Adrenal gland (tissue), 12 donors: ENCODE data around the gene CCN6. TPM values are rescaled to one million over a fixed set of nuclear protein-coding genes. Genes with fewer than 3 reads are reported as not detected.

Experiments
- DNase-seq, 7 donors: peaks; one replicate each; pipeline ENCODE4 v3.0.0-alpha.2; 2019 to 2020
- H3K27ac ChIP-seq, 5 donors: fragments of 200-600 bp; sonication (generic) in 4 of 5; 1 replicate in 3 of 5; 2 replicates in 2 of 5; pipeline versions ENCODE4 v1.5.1 to v1.8.0; 2016 to 2020; ENCODE audit warnings: mild to moderate bottlenecking in 1 of 5
- H3K27me3 ChIP-seq: fragments of 200-600 bp; 2 replicates; pipeline ENCODE4 v1.8.0; 2021
- H3K36me3 ChIP-seq, 2 donors: fragments of 200-600 bp; replicated peaks in 1 of 2; 1 replicate in 1 of 2; 2 replicates in 1 of 2; pipeline versions ENCODE4 v1.5.1 to v1.8.0; 2018 to 2022
- H3K4me1 ChIP-seq, 2 donors: fragments of 200-600 bp; replicated peaks in 1 of 2; 1 replicate in 1 of 2; 2 replicates in 1 of 2; pipeline versions ENCODE4 v1.5.1 to v1.8.0; 2018 to 2021
- H3K4me3 ChIP-seq, 4 donors: fragments of 200-600 bp; sonication (generic) in 3 of 4; one replicate each; pipeline ENCODE4 v1.5.1; 2016 to 2018
- H3K9me3 ChIP-seq, 3 donors: fragments of 200-600 bp; sonication (generic) in 1 of 3; replicated peaks in 1 of 3; 1 replicate in 2 of 3; 2 replicates in 1 of 3; pipeline versions ENCODE4 v1.5.1 to v1.8.0; 2016 to 2021
- POLR2A ChIP-seq, 2 donors: fragments of 450-650 bp; IDR thresholded peaks; one replicate each; pipeline ENCODE4 v1.6.1; 2017; ENCODE audit warnings: antibody characterized with exemption in 2 of 2, mild to moderate bottlenecking in 2 of 2, moderate library complexity in 1 of 2
- WGBS, 4 donors: extraction: QIAGEN DNeasy Blood & Tissue Kit in 2 of 4; methylation state at CpG; one replicate each; pipeline versions ENCODE4 v1.1.5 to v1.1.7; 2013 to 2017; 5-methylcytosine and 5-hydroxymethylcytosine counted together
- intact Hi-C, 2 donors: fragments of 100-400 bp; cut with DNase I; formaldehyde crosslinking; loops; one replicate each; pipeline versions ENCODE4 v1.14.1 to v1.15.0; 2022 to 2023
- polyA plus RNA-seq, 3 donors: library from polyadenylated mRNA; stranded (reverse); fragments of 200-250 nt in 2 of 3; fragments of 350-450 nt in 1 of 3; fragmentation: Illumina TruSeq in 1 of 3; extraction: RNeasy Lipid Tissue Mini Kit (QIAGEN cat#74804) in 1 of 3; gene quantifications; one replicate each; pipeline ENCODE4 v1.2.3, GENCODE V29; 2013 to 2014
- total RNA-seq, 9 donors: library from RNA; depleted of rRNA in 4 of 9; stranded (reverse); fragments of >200 nt in 4 of 9; fragments of 120-200 nt in 1 of 9; fragmentation: NEBNext Ultra II Directional in 1 of 9; extraction: Animal tissue kit (Norgen Biotek cat#: 25700) in 1 of 9; gene quantifications; one replicate each; pipeline versions ENCODE4 v1.1.0 to v1.2.4, GENCODE V29; 2013 to 2023
- TF ChIP-seq, protein P1 (sequence below), 6 experiments: fragments of 450-650 bp in 4 of 6; fragments of 200-600 bp in 2 of 6; sonication (generic) in 1 of 6; IDR thresholded peaks; 1 replicate in 5 of 6; 2 replicates in 1 of 6; pipeline versions ENCODE4 v1.5.1 to v1.8.0; 2016 to 2021; ENCODE audit warnings: antibody characterized with exemption in 6 of 6, mild to moderate bottlenecking in 2 of 6, moderate library complexity in 1 of 6
- donor health status: healthy with polysubstance abuse.
- donor health status: Bipolar disorder and iron deficiency.
- donor health status: DM: yes; HTN: yes; CAD: no.
- donor health status: DM: no; HTN: no; CAD: no.
- donor health status: DM: no; HTN: no; CAD: no.
- donor health status: DM: yes; HTN: yes; CAD: no.

Gene CCN6
- total and polyA plus RNA-seq, 12 donors = not detected

- intact Hi-C loops = no loop called here
- Histone ChIP-seq H3K4me1 (peaks cover 0 to 4% of the 10 kb centered on the region in 2 donors), H3K27ac (peak overlapping the region in 2 of 5 donors; percentile 26 to 45), H3K4me3 (no peak overlapping the region), H3K9me3 (no peaks in the 10 kb centered on the region), H3K36me3 (no peaks in the 10 kb centered on the region), H3K27me3 (no peaks in the 10 kb centered on the region)
- TF ChIP-seq POLR2A (IDR thresholded peaks at IDR 0.05) = no peak
- TF ChIP-seq, protein P1, sequence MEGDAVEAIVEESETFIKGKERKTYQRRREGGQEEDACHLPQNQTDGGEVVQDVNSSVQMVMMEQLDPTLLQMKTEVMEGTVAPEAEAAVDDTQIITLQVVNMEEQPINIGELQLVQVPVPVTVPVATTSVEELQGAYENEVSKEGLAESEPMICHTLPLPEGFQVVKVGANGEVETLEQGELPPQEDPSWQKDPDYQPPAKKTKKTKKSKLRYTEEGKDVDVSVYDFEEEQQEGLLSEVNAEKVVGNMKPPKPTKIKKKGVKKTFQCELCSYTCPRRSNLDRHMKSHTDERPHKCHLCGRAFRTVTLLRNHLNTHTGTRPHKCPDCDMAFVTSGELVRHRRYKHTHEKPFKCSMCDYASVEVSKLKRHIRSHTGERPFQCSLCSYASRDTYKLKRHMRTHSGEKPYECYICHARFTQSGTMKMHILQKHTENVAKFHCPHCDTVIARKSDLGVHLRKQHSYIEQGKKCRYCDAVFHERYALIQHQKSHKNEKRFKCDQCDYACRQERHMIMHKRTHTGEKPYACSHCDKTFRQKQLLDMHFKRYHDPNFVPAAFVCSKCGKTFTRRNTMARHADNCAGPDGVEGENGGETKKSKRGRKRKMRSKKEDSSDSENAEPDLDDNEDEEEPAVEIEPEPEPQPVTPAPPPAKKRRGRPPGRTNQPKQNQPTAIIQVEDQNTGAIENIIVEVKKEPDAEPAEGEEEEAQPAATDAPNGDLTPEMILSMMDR (IDR thresholded peaks at IDR 0.05) = no peak
- WGBS, 4 donors = 52 to 73% (median 58%) methylated on average over 3 of the region's 3 CpGs
- peak in 6 of 7 donors; percentile 24 to 64 (median 42) for DNase-seq
Observed at GRCh38 chr6:112007805-112008204, 46.1 kb upstream of the CCN6 start.

DNA sequence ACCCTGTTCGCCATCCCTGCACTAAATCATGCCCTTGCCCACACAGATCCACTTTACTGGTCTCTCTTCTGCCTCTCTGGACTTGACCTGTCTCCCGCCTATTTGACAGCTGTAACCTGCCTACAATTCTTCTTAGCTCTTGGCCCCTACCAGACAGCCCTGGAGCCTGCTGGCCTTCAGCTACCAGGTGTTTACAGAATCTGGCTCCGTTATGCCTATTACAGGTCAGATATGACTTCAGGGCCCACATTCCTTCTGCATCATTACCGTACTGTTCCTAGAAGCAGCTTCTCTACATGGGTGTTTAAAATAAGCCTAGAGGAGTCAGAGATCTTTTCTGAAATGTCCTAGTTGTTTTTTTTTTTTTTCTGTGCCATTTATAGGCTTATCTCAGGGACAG, 45.4 kb upstream of the CCN6 start:
- no peak for TF ChIP-seq POLR2A (IDR thresholded peaks at IDR 0.05)
- TF ChIP-seq, protein P1 (IDR thresholded peaks at IDR 0.05) = no peak
- 83 to 89% (median 87%) methylated on average over 4 of the region's 4 CpGs for WGBS, 4 donors
- intact Hi-C loops = no loop called here

GRCh38 chr6:112010328-112010727, 43.6 kb upstream of the CCN6 start:
- H3K9me3 ChIP-seq = no peaks in the 10 kb centered on the region
- no peaks in the 10 kb centered on the region for H3K27me3 ChIP-seq
- H3K36me3 ChIP-seq = no peaks in the 10 kb centered on the region
- DNase-seq = no peak
- H3K27ac ChIP-seq = no peak overlapping the region
- H3K4me1 ChIP-seq = peaks cover 0 to 4% of the 10 kb centered on the region in 2 donors
- no peak overlapping the region for H3K4me3 ChIP-seq
- 83 to 93% (median 89%) methylated on average over 5 of the region's 5 CpGs for WGBS, 4 donors
- TF ChIP-seq, protein P1 (IDR thresholded peaks at IDR 0.05) = no peak
- no peak for TF ChIP-seq POLR2A (IDR thresholded peaks at IDR 0.05)
- intact Hi-C loops = no loop called here

More for the DNA sequence above, 45.4 kb upstream of the CCN6 start:
- Histone ChIP-seq H3K27me3 (no peaks in the 10 kb centered on the region), H3K36me3 (no peaks in the 10 kb centered on the region), H3K4me3 (no peak overlapping the region), H3K4me1 (peaks cover 0 to 4% of the 10 kb centered on the region in 2 donors), H3K9me3 (no peaks in the 10 kb centered on the region), H3K27ac (peak overlapping the region in 1 of 5 donors; percentile 45)
- no peak for DNase-seq

- no peak for DNase-seq
- Histone ChIP-seq H3K4me3 (no peak overlapping the region), H3K27me3 (no peaks in the 10 kb centered on the region), H3K27ac (no peak overlapping the region), H3K4me1 (no peaks in the 10 kb centered on the region), H3K9me3 (no peaks in the 10 kb centered on the region), H3K36me3 (no peaks in the 10 kb centered on the region)
- intact Hi-C loops = no loop called here
- TF ChIP-seq POLR2A (IDR thresholded peaks at IDR 0.05) = no peak
- TF ChIP-seq, protein P1 (IDR thresholded peaks at IDR 0.05) = no peak
- 80 to 85% (median 81%) methylated on average over 3 of the region's 3 CpGs for WGBS, 4 donors
Observed at GRCh38 chr6:112013051-112013450, 40.9 kb upstream of the CCN6 start.
